ENCODE measurements around the gene NMT1. TPM values are rescaled to one million over a fixed set of nuclear protein-coding genes. Genes with fewer than 3 reads are reported as not detected.

Gene NMT1
- total and polyA plus RNA-seq, 4 donors, result 37.7 to 120 (median 48.9) TPM

DNA sequence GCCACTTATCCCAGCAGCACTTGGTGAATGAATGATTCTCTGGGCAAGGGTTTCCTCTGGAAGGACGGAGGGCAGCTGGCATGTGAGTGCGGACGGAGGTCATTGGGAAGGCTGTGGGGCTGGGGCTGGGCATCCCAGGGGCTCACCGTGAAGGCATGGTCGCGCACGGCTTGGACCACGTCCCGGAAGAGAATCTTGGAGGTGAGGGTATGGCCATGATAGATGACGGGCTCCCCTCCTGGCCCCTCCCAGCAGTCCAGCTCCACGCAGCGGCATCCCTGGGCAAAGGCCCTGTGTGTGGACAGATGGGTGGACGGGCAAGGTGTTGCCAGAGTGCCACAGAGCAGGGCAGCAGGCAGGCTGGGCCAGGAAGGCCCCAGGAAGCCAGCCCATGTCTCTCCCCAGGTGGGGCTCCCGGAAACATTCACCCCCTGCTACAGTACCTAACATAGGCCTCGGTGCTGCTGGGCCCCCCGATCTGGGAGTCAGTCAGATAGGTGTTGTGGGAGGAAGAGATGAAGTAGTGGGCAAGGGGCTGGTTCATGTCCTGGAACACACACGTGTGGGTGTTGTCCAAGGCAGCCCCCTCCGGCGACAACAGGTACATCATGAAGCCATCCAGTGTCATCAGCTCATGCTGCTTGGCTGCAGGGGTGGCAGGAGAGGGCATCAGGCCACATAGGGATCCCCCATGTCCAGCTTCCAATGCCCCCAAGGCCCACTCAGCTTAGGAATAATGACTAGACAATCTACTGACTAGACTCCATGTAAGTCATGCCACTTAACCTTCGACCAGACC lies 56.9 kb downstream of the NMT1 start:
- no peak overlapping the region for H3K4me3 ChIP-seq
- H3K4me1 ChIP-seq (ENCODE audit: control insufficient read depth in 5 of 5, insufficient read depth in 5 of 5, low read length in 5 of 5), result peaks cover 0 to 1% (median 0%) of the 10 kb centered on the region in 5 donors
- no peak overlapping the region for H3K27ac ChIP-seq (ENCODE audit: low read depth in 1 of 2, low read length in 1 of 2)
- TF ChIP-seq, protein P1, sequence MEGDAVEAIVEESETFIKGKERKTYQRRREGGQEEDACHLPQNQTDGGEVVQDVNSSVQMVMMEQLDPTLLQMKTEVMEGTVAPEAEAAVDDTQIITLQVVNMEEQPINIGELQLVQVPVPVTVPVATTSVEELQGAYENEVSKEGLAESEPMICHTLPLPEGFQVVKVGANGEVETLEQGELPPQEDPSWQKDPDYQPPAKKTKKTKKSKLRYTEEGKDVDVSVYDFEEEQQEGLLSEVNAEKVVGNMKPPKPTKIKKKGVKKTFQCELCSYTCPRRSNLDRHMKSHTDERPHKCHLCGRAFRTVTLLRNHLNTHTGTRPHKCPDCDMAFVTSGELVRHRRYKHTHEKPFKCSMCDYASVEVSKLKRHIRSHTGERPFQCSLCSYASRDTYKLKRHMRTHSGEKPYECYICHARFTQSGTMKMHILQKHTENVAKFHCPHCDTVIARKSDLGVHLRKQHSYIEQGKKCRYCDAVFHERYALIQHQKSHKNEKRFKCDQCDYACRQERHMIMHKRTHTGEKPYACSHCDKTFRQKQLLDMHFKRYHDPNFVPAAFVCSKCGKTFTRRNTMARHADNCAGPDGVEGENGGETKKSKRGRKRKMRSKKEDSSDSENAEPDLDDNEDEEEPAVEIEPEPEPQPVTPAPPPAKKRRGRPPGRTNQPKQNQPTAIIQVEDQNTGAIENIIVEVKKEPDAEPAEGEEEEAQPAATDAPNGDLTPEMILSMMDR (IDR thresholded peaks at IDR 0.05; ENCODE audit: control extremely low read depth, extremely low read depth), result no peak
- DNase-seq (no peak), ATAC-seq (ENCODE audit: insufficient read depth, low FRiP score) (no peak)
- H3K27me3 ChIP-seq (ENCODE audit: control insufficient read depth in 3 of 3, insufficient read depth in 3 of 3, low read length in 2 of 3), result no peaks in the 10 kb centered on the region
- peaks cover 0 to 19% (median 1%) of the 10 kb centered on the region in 4 donors for H3K36me3 ChIP-seq (ENCODE audit: control insufficient read depth in 4 of 4, insufficient read depth in 4 of 4, low read length in 4 of 4)
- no peaks in the 10 kb centered on the region for H3K9me3 ChIP-seq (ENCODE audit: control insufficient read depth in 4 of 4, insufficient read depth in 3 of 4, low read length in 3 of 4)
- no peak overlapping the region for H3K9ac ChIP-seq (ENCODE audit: insufficient read depth in 1 of 2, low read length in 2 of 2)
- WGBS, 2 donors, result 93 to 94% methylated on average over 20 of the region's 20 CpGs

DNA sequence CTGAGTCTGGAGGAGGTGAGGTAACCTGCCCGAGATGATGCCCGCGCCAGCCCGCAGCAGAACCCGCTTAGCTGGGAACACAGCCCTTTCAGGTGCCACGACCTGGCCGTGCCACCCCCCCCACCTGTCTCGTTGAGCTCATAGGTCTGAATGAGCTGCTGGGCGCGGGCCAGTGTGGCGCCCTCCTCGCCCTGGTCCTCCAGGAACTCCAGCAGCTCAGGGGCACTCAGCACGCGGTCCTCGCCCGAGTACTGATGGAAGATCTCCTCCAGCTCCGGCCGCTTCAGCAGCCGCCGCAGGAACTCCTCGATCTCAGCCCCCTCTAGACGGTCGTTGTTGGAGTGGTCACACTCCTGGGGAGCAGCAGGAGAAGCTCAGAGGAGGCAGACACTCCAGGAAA lies 57.6 kb downstream of the NMT1 start:
- Histone ChIP-seq H3K36me3 (ENCODE audit: control insufficient read depth in 4 of 4, insufficient read depth in 4 of 4, low read length in 4 of 4) (peaks cover 0 to 17% (median 1%) of the 10 kb centered on the region in 4 donors), H3K27ac (ENCODE audit: low read depth in 1 of 2, low read length in 1 of 2) (no peak overlapping the region), H3K4me3 (no peak overlapping the region), H3K27me3 (ENCODE audit: control insufficient read depth in 3 of 3, insufficient read depth in 3 of 3, low read length in 2 of 3) (no peaks in the 10 kb centered on the region), H3K9ac (ENCODE audit: insufficient read depth in 1 of 2, low read length in 2 of 2) (no peak overlapping the region), H3K4me1 (ENCODE audit: control insufficient read depth in 5 of 5, insufficient read depth in 5 of 5, low read length in 5 of 5) (peaks cover 0 to 6% (median 0%) of the 10 kb centered on the region in 5 donors), H3K9me3 (ENCODE audit: control insufficient read depth in 4 of 4, insufficient read depth in 3 of 4, low read length in 3 of 4) (no peaks in the 10 kb centered on the region)
- TF ChIP-seq, protein P1 (IDR thresholded peaks at IDR 0.05; ENCODE audit: control extremely low read depth, extremely low read depth), result no peak
- no peak for DNase-seq
- no peak for ATAC-seq (ENCODE audit: insufficient read depth, low FRiP score)
- 92 to 94% methylated on average over 23 of the region's 23 CpGs for WGBS, 2 donors

DNA sequence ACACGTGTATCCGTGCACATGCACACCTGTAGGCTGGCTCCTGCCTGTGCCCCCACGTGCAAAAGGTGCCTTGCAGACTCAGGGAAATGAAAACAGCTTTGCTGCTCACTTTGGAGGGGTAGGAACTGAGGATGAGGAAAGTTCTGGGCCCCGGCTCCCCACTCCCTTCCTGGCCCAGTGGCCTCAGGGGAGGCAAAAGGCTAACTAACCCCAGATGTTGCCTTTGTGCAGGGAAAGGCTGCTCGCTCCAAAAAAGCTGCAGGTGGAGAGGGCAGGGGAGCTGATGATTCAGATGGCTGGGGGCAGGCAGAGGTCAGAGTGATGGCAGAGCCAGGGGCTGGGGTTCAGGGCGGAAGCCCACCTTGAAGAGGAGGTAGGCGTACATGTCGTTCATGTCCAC lies 58.8 kb downstream of the NMT1 start:
- peaks cover 0 to 16% (median 0%) of the 10 kb centered on the region in 5 donors for H3K4me1 ChIP-seq (ENCODE audit: control insufficient read depth in 5 of 5, insufficient read depth in 5 of 5, low read length in 5 of 5)
- H3K27me3 ChIP-seq (ENCODE audit: control insufficient read depth in 3 of 3, insufficient read depth in 3 of 3, low read length in 2 of 3), result no peaks in the 10 kb centered on the region
- TF ChIP-seq, protein P1 (IDR thresholded peaks at IDR 0.05; ENCODE audit: control extremely low read depth, extremely low read depth), result no peak
- WGBS, 2 donors, result 90 to 97% methylated on average over 8 of the region's 8 CpGs
- DNase-seq, result no peak
- H3K4me3 ChIP-seq, result no peak overlapping the region
- H3K36me3 ChIP-seq (ENCODE audit: control insufficient read depth in 4 of 4, insufficient read depth in 4 of 4, low read length in 4 of 4), result peaks cover 0 to 17% (median 1%) of the 10 kb centered on the region in 4 donors
- no peak overlapping the region for H3K27ac ChIP-seq (ENCODE audit: low read depth in 1 of 2, low read length in 1 of 2)
- no peak for ATAC-seq (ENCODE audit: insufficient read depth, low FRiP score)
- H3K9ac ChIP-seq (ENCODE audit: insufficient read depth in 1 of 2, low read length in 2 of 2), result no peak overlapping the region
- H3K9me3 ChIP-seq (ENCODE audit: control insufficient read depth in 4 of 4, insufficient read depth in 3 of 4, low read length in 3 of 4), result no peaks in the 10 kb centered on the region

All from lung (tissue), 12 donors.